Endothelial cell of umbilical vein (primary cell): ENCODE measurements around the gene MMP2.

Experiments used
- EZH2 ChIP-seq: IDR thresholded peaks from 2 replicates; pipeline ENCODE4 v1.6.1; 2012; ENCODE audit warnings: borderline replicate concordance, low read depth, mild to moderate bottlenecking, moderate library complexity, low read length, inconsistent platforms; ENCODE audit not compliant: severe bottlenecking
- GATA2 ChIP-seq: IDR thresholded peaks from 2 replicates; pipeline ENCODE4 v1.7.0; 2011; ENCODE audit warnings: low read depth, mild to moderate bottlenecking, moderate library complexity, mixed read lengths, low read length; ENCODE audit not compliant: insufficient read length, insufficient read depth
- JUN ChIP-seq: IDR thresholded peaks from 2 replicates; pipeline ENCODE4 v1.6.1; 2011; ENCODE audit warnings: borderline replicate concordance, low read depth; ENCODE audit not compliant: insufficient read length, insufficient read depth
- POLR2A ChIP-seq: IDR thresholded peaks from 2 replicates; pipeline ENCODE4 v1.6.1; 2012; ENCODE audit warnings: low read depth, mild to moderate bottlenecking, control low read depth, low read length
- POLR2AphosphoS5 ChIP-seq: IDR thresholded peaks from 2 replicates; pipeline ENCODE4 v1.6.1; 2012; ENCODE audit warnings: low read depth, mild to moderate bottlenecking, control low read depth, low read length, moderate library complexity; ENCODE audit not compliant: insufficient read depth
- TF ChIP-seq, protein P1 (sequence below), 2 donors: IDR thresholded peaks; 1 replicate in 1 of 2; 2 replicates in 1 of 2; pipeline ENCODE4 v1.5.1; 2011; ENCODE audit warnings: low read length in 2 of 2, mild to moderate bottlenecking in 2 of 2, moderate library complexity in 2 of 2, control low read depth in 1 of 2, inconsistent platforms in 1 of 2, low read depth in 1 of 2; ENCODE audit not compliant: insufficient read depth in 1 of 2; ENCODE audit errors: extremely low read depth in 1 of 2
- TF ChIP-seq, protein P2 (sequence below): IDR thresholded peaks from 2 replicates; pipeline ENCODE4 v1.6.1; 2011; ENCODE audit not compliant: insufficient read depth, insufficient read length

DNA sequence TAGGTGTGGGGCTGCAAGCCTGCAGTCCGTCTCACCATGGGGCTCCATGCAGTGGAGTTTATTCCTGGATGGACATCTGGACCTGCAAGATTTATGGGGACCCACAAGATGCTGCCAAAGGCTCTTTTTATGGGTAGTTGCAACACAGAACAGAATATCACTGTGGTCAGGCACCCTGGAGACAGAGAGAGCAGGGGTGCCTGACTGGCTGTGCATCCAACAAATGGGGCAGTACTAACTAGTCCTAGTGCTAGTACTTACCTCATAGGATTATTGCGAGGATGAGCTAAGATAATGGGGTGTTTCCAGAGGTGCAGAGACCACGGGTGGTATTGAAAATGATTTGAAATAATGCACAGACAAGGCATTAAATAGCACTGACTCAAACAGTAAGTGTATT lies 42.4 kb upstream of the MMP2 start:
- TF ChIP-seq, protein P1, sequence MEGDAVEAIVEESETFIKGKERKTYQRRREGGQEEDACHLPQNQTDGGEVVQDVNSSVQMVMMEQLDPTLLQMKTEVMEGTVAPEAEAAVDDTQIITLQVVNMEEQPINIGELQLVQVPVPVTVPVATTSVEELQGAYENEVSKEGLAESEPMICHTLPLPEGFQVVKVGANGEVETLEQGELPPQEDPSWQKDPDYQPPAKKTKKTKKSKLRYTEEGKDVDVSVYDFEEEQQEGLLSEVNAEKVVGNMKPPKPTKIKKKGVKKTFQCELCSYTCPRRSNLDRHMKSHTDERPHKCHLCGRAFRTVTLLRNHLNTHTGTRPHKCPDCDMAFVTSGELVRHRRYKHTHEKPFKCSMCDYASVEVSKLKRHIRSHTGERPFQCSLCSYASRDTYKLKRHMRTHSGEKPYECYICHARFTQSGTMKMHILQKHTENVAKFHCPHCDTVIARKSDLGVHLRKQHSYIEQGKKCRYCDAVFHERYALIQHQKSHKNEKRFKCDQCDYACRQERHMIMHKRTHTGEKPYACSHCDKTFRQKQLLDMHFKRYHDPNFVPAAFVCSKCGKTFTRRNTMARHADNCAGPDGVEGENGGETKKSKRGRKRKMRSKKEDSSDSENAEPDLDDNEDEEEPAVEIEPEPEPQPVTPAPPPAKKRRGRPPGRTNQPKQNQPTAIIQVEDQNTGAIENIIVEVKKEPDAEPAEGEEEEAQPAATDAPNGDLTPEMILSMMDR (IDR thresholded peaks at IDR 0.05; ENCODE audit: extremely low read depth in 1 of 2, insufficient read depth in 1 of 2, low read depth in 1 of 2, low read length in 2 of 2): no peak
- TF ChIP-seq POLR2AphosphoS5: no peak
- TF ChIP-seq GATA2: no peak
- no peak for TF ChIP-seq POLR2A
- TF ChIP-seq EZH2: no peak
- TF ChIP-seq, protein P2, sequence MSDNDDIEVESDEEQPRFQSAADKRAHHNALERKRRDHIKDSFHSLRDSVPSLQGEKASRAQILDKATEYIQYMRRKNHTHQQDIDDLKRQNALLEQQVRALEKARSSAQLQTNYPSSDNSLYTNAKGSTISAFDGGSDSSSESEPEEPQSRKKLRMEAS: no peak
- no peak for TF ChIP-seq JUN
